Fibroblast of skin of back (primary cell): Measurements from ENCODE around the gene IER2.

Experiments used
- DNase-seq: peaks from one replicate; pipeline ENCODE4 v3.0.0-alpha.2; 2013

Gene IER2

GRCh38 chr19:13118424-13119193 is 31.6 kb upstream of the IER2 start:
- peak; percentile 48 for DNase-seq

DNA sequence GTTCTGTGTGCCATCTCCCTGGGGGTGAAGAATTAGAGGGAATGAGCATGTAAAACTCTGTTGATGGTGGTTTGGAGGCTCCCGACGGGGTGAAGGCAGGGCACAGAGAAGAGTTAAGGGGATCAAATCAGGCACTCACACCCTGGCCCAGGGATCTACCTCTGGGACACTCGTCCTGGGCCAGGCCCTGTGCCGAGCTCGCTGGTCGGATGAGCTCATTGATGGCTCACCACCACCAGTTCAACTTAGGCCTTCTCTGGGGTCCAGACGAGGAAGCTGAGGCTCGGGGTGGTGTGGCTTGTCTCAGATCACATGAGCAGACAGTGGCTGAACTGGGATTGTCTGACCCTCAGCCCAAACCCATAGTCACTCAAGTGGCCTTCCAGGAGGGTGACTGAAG is 30.6 kb upstream of the IER2 start:
- DNase-seq = no peak

DNA sequence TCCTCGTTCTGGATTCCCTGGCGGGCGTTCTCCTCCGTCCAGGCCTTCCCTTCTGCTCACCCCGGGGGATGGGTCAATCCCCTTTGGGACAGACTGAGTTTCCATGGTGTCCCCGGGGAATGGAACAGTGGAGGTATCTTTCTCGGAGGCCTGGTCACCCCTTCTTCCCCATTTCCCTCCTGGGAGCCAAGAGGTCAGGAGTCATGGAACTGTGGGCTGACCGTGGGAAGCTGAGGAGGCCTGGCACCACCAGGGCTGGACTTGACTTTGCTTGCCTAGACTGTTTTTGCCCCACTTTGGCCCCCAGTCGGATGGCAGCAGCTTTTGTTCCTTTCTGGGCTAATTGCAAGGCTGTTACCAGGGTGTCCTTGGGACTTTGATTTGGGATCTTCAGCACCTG is 30.2 kb upstream of the IER2 start:
- DNase-seq = no peak

- peak; percentile 73 for DNase-seq
These were observed 29.4 kb upstream of the IER2 start for GRCh38 chr19:13120817-13121216.

DNA sequence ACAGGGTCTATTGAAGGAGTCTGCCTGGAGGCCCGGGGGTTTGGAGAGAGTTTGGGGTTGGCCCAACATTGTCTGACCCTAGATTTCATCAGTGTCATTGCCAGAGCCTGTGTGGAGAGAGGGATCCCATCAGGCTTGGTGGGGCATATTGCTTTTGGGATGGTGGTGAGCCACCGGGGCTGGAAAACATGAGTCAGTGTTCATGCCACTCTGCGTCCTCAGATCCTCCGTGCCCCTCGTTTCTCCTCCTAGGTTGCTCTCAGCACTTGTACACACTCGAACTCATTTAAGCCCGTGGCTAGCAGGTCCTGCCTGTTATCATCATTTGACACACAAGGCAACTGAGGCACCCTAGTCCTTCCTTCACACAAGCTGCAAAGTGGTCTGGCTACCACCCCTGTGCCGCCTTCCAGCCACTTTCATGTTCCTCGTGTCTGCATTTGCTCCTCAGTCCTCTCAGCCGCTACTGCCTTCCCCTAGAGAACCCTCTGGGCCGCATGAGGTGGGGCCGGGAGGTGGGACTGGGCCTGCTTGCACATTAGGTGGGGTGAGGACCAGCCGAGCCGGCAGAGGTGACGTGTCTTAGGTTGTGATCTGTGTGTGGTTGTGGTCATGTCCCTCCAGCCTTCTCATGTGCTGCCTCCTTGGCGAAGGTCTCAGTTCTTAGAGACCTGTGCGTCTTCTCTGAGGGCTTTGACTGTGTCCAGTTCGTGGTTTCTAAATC is 28.5 kb upstream of the IER2 start:
- DNase-seq = no peak

DNA sequence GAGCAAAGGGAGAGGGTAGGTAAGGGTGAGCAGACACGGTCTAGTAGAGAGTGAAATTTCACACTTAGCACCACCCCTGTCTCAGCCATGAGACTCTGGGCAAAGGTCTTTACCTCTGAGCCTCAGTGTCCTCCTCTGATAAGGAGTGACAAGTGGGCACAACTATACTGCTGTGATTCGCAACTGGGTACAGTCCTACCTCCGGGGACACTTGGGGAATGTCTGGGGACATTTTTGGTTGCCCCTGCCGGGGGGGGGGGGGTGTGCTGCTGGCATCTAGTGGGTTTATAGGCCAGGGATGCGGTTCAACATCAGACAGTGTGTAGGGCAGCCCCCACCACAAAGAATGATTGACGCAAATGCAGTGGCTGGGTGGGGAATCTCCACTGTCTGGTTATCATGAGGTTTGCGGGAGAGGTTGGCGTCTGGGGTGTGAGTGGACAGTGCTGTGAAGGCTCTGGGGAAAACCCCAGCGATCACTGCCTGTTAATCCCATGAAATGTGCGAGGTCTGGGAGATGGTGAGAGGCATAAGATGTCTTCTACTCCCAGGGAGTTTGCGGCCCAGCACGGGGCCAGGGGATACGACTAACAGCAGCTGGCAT is 27.8 kb upstream of the IER2 start:
- no peak for DNase-seq

GRCh38 chr19:13122980-13123957 is 26.9 kb upstream of the IER2 start:
- DNase-seq = no peak

DNA sequence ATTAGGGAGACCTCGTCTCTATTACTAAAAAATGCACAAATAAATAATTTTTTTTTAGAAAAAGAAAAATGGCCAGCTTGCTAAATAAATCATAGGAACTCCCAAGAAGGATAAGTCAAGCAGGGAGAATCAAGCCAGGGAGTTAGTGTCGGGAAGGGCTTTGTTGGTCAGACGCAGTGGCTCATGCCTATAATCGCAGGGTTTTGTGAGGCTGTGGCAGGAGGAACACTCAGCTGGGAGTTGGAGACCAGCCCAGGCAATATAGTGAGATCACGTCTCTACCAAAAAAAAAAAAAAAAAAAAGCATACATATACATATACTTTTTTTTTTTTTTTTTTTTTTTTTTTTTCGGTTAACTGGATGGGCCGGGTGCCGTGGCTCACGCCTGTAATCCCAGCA is 23.2 kb upstream of the IER2 start:
- no peak for DNase-seq

DNA sequence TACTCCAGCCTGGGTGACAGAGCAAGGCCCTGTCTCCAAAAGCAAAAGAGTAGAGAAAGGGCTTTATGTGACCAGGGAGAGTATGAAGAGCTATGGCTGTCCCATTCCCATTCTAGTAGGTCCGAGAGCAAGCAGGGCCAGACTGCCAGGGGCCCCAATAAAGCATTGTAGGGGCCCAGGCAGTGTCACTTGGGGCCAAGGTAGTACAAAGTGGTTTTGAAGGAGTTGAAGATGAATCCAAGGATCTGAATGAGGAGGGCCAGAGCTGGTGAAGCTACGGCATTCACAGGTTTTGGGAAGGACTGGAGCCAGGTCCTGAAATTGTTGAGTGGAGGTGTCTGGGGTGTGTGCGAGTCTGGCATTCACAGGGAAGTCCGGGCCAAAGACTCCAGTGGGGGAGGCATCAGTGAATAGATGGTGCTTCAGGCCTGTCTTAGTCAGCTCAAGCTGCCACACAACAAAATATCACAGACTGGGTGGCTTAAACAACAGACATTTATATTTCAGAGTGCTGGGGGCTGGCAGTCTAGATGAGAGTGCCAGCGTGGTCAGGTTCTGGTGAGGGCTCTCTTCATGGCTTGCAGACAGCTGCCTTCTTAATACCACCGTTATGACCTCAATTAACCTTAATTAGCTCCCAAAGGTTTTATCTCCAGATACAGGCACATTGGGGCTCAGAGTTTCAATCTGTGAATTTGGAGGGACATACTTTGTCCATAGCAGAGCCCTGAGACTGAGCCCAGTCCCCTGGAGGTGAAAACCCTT is 22.2 kb upstream of the IER2 start:
- no peak for DNase-seq

- DNase-seq = no peak
These were observed 21.6 kb upstream of the IER2 start for GRCh38 chr19:13128583-13128982.

DNA sequence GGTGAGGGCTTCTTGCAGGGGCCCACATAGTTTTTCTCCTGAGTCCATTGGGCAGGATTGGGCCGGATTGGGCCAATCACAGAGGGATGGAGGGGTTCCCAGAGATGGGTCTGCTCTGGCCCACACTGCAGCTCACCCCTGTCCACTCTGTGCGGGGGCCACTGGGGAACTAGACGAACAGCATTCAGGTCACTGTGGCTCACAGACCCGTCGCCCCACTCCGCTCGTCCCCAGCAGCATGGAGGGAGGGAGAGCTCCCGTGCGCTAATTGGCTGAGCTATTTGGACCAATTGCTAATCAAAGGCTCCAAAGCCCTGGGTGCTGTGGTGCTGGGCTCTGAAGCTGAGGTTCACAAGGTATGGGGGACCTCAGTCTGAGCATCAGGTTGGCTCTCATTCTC is 20.8 kb upstream of the IER2 start:
- no peak for DNase-seq

DNA sequence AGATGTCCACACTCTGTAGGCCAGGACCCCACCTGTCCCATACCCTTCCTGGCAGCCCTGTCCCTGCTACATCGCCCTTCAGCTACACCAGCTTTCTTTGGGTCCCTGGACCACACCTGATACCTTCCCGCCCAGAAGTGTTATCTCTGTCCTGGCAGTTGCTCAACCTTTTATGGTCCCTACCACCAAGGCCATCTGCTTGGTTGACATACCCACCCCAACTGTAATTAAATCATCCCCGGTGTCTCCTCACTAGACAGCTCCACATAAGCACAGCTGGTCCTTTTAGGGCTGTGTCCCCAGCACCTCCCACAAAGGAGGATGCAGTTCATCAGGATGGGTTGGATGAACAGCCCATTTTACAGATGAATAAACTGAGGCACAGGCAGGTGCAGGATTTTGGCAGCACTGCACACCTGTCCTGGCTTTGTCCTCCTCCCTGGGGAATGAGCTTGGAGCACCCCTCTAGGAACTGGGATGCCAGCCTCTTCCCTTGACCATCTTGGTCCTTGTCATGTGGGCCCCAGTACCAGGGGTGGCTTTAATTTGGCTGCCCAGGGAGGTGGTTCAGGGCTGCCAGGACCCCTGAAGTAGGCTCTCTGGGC is 19.2 kb upstream of the IER2 start:
- no peak for DNase-seq

GRCh38 chr19:13132471-13133180 is 17.6 kb upstream of the IER2 start:
- DNase-seq = peak; percentile 52

GRCh38 chr19:13133241-13133870 is 16.9 kb upstream of the IER2 start:
- no peak for DNase-seq

- DNase-seq = no peak
These were observed 15.6 kb upstream of the IER2 start for GRCh38 chr19:13134626-13135025.

GRCh38 chr19:13135068-13136062 is 14.8 kb upstream of the IER2 start:
- no peak for DNase-seq

DNA sequence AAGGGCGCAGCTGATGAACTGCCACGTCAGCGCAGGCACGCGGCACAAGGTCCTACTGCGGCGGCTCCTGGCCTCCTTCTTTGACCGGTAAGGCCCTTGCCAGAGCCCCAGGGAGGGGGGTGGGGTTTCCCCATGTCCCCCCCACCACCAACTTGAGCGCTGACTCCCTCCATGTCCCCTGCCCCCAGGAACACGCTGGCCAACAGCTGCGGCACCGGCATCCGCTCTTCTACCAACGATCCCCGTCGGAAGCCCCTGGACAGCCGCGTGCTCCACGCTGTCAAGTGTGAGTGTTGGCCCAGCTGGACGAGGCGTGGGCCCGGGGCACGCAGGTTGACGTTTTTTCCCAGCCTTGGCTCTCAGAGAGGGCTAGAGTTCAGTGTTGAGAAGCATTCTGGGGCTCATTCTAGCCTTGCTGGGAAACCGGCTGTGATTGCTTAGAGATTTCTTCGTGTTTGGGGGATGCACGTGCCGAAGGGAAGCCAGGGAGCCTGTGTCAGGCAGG is 12.9 kb upstream of the IER2 start:
- DNase-seq = no peak

- DNase-seq = no peak
These were observed 11.9 kb upstream of the IER2 start for GRCh38 chr19:13138171-13138915.
